Activated B cell treated with CpG ODN at 0.5 μM for 24 hours (primary cell): ENCODE results near the gene PRKD3. TPM values are rescaled to one million over a fixed set of nuclear protein-coding genes. Genes with fewer than 3 reads are reported as not detected.
A peak's percentile ranks its signal among the peaks of the same experiment; 100 is the strongest.

ENCODE experiments used
- ATAC-seq: fragments of 200-7000 bp; cut with Tn5 transposase; one replicate; pipeline ENCODE4 v1.10.0; 2021; ENCODE audit warnings: low read depth, mild to moderate bottlenecking, moderate library complexity
- CTCF ChIA-PET: fragments of 350-600 bp; sonication (Branson Sonifier 250); formaldehyde crosslinking; loops from one replicate; lab custom pipeline; 2021; ENCODE audit warnings: antibody characterized with exemption; lab: Charles Lee
- POLR2A ChIA-PET: fragments of 350-600 bp; sonication (Branson Sonifier 250); formaldehyde crosslinking; loops from one replicate; lab custom pipeline; 2021; ENCODE audit warnings: antibody characterized with exemption; lab: Charles Lee
- DNase-seq: peaks from one replicate; pipeline ENCODE4 v3.0.0; 2022
- H3K27ac Mint-ChIP-seq: one replicate; pipeline ENCODE4 v1.8.0; 2020; ENCODE audit warnings: mixed read lengths
- H3K27me3 Mint-ChIP-seq: one replicate; pipeline ENCODE4 v1.8.0; 2021; ENCODE audit warnings: mixed read lengths
- H3K36me3 Mint-ChIP-seq: one replicate; pipeline ENCODE4 v1.8.0; 2021; ENCODE audit warnings: low read depth, mixed read lengths
- H3K4me1 Mint-ChIP-seq: one replicate; pipeline ENCODE4 v1.8.0; 2021; ENCODE audit warnings: mixed read lengths
- H3K4me3 Mint-ChIP-seq: one replicate; pipeline ENCODE4 v1.8.0; 2020; ENCODE audit warnings: mild to moderate bottlenecking, mixed read lengths
- H3K9me3 Mint-ChIP-seq: one replicate; pipeline ENCODE4 v1.8.0; 2020; ENCODE audit warnings: mixed read lengths
- intact Hi-C: fragments of 100-400 bp; cut with micrococcal nuclease; formaldehyde crosslinking; loops from one replicate; pipeline ENCODE4 v1.15.1; 2024
- total RNA-seq: library from RNA; stranded (reverse); gene quantifications from 2 replicates; pipeline ENCODE4 v1.2.3, GENCODE V29; 2022
- TF ChIP-seq, protein P1 (sequence below): fragments of 200-600 bp; IDR thresholded peaks from one replicate; pipeline ENCODE4 v1.8.0; 2022; ENCODE audit warnings: antibody characterized with exemption, mild to moderate bottlenecking

PRKD3 gene
- total RNA-seq: 73.0 and 82.5 TPM in 2 replicates

DNA sequence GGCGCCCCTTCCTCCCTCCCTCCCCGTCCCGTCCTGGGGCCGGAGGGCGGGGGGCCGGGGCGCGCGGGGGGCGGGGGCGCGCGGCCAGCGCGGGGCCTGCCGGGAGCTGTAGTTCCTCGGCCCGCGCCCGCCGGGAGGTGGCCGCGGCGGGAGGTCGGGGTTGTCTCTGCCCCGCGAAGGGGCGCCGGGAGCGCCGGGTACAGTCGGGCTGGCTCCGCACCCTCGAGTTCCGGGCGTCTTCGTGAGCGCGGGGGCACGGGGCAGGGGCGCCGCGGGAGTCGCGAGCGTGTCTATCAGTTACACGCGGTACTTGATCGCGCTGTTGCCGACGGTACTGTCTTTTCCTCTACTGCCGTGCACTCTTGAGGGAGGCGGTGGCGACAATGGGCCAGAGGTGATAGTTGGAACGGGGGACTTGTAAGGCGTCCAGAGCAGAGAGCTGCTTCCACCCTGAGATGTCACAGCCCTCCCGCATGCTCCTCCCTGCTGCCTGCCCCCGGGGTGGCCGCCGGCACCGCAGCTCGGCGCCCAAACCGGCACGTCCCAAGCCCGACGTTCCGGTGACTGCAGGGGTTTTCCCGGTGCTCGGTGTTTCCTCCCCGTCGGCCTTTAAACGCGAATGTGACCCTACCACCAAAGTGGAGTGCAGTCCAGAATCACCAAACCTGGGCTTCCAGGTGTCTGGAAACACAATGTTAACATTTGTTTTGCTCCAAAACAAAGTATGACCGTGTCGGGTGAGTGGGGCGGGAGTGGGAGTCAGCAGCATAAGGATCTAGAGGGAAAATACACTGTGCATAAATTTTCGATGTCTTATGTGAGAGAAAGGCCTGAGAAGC, at the start of gene PRKD3:
PRKD3 (minus strand) TSS at position 48 of the 839 bp plus-strand sequence. CDS start 8,309 bp downstream, outside the sequence.
- H3K4me1 Mint-ChIP-seq: peaks cover 38% of the 10 kb centered on the region
- ATAC-seq: peak; percentile 83
- H3K27me3 Mint-ChIP-seq: no peaks in the 10 kb centered on the region
- peak within 1 kb of the TSS; percentile 96 for H3K27ac Mint-ChIP-seq
- intact Hi-C loops: loop anchor here (1.0 to 5.0 kb wide), 8 partner anchors 20 to 1425 kb away; partner anchors contain the start of genes ATL2, CEBPZ, NDUFAF7 and QPCT
- H3K9me3 Mint-ChIP-seq: no peaks in the 10 kb centered on the region
- TF ChIP-seq, protein P1, sequence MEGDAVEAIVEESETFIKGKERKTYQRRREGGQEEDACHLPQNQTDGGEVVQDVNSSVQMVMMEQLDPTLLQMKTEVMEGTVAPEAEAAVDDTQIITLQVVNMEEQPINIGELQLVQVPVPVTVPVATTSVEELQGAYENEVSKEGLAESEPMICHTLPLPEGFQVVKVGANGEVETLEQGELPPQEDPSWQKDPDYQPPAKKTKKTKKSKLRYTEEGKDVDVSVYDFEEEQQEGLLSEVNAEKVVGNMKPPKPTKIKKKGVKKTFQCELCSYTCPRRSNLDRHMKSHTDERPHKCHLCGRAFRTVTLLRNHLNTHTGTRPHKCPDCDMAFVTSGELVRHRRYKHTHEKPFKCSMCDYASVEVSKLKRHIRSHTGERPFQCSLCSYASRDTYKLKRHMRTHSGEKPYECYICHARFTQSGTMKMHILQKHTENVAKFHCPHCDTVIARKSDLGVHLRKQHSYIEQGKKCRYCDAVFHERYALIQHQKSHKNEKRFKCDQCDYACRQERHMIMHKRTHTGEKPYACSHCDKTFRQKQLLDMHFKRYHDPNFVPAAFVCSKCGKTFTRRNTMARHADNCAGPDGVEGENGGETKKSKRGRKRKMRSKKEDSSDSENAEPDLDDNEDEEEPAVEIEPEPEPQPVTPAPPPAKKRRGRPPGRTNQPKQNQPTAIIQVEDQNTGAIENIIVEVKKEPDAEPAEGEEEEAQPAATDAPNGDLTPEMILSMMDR: no peak
- CTCF ChIA-PET: interaction anchor here (1.1 kb wide), 2 partner anchors 52 to 71 kb away, joined by 3 read pairs; no protein-coding TSS in a partner anchor
- H3K4me3 Mint-ChIP-seq: peak within 1 kb of the TSS; percentile 97
- POLR2A ChIA-PET: interaction anchor here (0.6 to 4.2 kb wide), 18 partner anchors 8 to 1426 kb away, joined by 3 to 37 read pairs (median 4); partner anchors contain the start of genes CEBPZ, NDUFAF7, SRSF7 and STRN
- peaks cover 9% of the 10 kb centered on the region for H3K36me3 Mint-ChIP-seq
- peak; percentile 73 for DNase-seq

DNA sequence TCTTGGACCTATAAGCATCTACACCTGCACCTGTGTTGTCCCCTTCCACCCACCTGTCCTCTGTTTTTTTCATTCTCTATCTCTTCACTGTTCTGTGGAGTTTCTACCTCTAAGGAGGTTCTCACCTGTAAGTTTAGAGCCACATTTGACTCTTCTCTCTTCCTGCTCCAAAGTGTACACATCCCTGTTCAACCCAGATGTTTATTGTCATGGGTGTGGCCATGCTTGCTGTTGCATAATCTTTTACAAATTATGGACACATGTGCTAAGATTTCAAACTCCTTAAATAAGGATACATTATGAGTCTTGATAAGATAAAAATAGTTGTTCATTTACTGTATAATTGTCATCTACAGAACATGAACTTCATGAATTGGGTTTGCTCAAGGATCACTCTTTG, 47.4 kb upstream of the PRKD3 start:
- Mint-ChIP-seq H3K9me3 (no peaks in the 10 kb centered on the region), H3K36me3 (no peaks in the 10 kb centered on the region), H3K4me3 (no peak overlapping the region), H3K4me1 (peaks cover 23% of the 10 kb centered on the region), H3K27ac (no peak overlapping the region), H3K27me3 (no peaks in the 10 kb centered on the region)
- POLR2A ChIA-PET: no interaction called here
- intact Hi-C loops: no loop called here
- TF ChIP-seq, protein P1: no peak
- no peak for ATAC-seq
- CTCF ChIA-PET: no interaction called here
- DNase-seq: no peak

DNA sequence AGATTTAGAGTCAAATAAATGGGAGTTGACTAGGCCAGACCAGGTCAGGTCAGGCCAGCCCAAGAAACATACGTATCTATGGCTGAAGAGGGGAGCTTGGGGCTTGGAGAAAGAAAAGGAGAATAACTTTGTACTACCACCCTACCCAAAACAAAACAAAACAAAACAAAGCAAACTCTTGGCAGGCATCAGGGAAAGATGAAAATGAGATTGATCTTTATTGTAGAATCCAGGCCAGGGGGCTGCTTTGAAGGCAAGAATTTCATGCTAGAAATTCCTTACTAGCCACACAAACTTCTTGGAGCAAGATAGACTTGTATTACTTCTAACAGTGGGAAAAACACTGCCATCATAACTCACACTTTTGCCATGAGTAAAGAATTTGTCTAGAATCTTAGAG, 46.0 kb upstream of the PRKD3 start:
- POLR2A ChIA-PET: interaction anchor here (0.6 to 0.7 kb wide), 2 partner anchors 15 to 22 kb away, joined by 3 to 5 read pairs; no protein-coding TSS in a partner anchor
- Mint-ChIP-seq H3K36me3 (no peaks in the 10 kb centered on the region), H3K4me1 (peaks cover 14% of the 10 kb centered on the region), H3K4me3 (no peak overlapping the region), H3K9me3 (no peaks in the 10 kb centered on the region), H3K27me3 (no peaks in the 10 kb centered on the region), H3K27ac (no peak overlapping the region)
- CTCF ChIA-PET: no interaction called here
- DNase-seq: no peak
- TF ChIP-seq, protein P1: no peak
- intact Hi-C loops: no loop called here
- ATAC-seq: no peak

DNA sequence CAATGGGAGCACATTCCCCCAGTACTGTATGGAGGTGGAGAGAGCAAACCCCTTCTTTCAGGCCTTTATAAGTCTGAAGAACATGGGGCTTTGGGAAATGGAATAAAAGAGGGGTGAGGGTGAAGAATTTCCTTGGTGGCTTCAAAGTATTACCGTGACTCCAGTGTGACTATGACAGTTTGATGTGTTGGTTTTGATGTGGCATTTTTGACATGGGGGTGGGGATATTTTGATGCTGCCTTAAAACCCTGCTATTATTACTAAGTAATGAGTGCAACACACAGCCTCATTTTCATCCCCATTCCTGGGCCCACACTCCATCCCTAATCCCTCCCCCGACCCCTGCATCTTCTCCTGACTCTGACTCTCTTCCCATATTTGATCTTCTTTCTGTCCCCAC, 43.4 kb upstream of the PRKD3 start:
- H3K9me3 Mint-ChIP-seq: no peaks in the 10 kb centered on the region
- H3K36me3 Mint-ChIP-seq: no peaks in the 10 kb centered on the region
- H3K4me3 Mint-ChIP-seq: no peak overlapping the region
- ChIA-PET CTCF (no interaction called here), POLR2A (interaction anchor here (1.4 kb wide), 1 partner anchor 44 kb away, joined by 3 read pairs; no protein-coding TSS in a partner anchor)
- H3K27me3 Mint-ChIP-seq: no peaks in the 10 kb centered on the region
- DNase-seq: no peak
- H3K4me1 Mint-ChIP-seq: peaks cover 7% of the 10 kb centered on the region
- intact Hi-C loops: no loop called here
- no peak overlapping the region for H3K27ac Mint-ChIP-seq
- ATAC-seq: no peak
- TF ChIP-seq, protein P1: no peak

DNA sequence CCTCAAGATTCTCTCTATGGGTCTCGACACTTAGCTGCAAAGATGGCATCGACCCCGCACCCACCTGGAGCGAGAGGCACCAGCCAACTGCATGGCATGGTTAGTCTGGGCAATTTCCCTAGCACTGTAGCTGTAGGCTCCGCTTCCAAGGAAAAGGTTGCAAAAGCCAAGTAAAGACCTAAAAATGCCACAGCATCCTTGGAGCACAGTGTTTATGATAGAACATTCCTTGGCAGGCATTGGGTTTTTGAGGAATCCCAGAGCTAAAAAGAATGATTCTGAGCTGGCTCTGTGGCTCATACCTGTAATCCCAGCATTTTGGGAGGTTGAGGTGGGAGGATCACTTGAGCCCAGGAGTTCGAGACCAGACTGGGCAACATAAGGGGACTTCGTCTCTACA, 42.7 kb upstream of the PRKD3 start:
- H3K4me1 Mint-ChIP-seq: peaks cover 7% of the 10 kb centered on the region
- TF ChIP-seq, protein P1: no peak
- POLR2A ChIA-PET: interaction anchor here (1.1 kb wide), 1 partner anchor 8 kb away, joined by 3 read pairs; no protein-coding TSS in a partner anchor
- H3K27me3 Mint-ChIP-seq: no peaks in the 10 kb centered on the region
- ATAC-seq: no peak
- CTCF ChIA-PET: no interaction called here
- no peak for DNase-seq
- H3K27ac Mint-ChIP-seq: no peak overlapping the region
- intact Hi-C loops: no loop called here
- H3K9me3 Mint-ChIP-seq: no peaks in the 10 kb centered on the region
- no peak overlapping the region for H3K4me3 Mint-ChIP-seq
- no peaks in the 10 kb centered on the region for H3K36me3 Mint-ChIP-seq
